GM21447 (cell line): ENCODE data around the gene PIP4K2C.
"Not testable (repeated sequence)": the region's sequence is repeated elsewhere in the genome, so short reads cannot be mapped to it uniquely, and the experiment has no call there.

Source experiments
- ATAC-seq: cut with Tn5 transposase; IDR thresholded peaks from one replicate; pipeline ENCODE4 v1.9.1; 2021; ENCODE audit not compliant: unreplicated experiment

The PIP4K2C gene

GRCh38 chr12:57609101-57609780 lies 18.2 kb downstream of the PIP4K2C start:
- no peak for ATAC-seq

GRCh38 chr12:57609781-57610553 lies 19.0 kb downstream of the PIP4K2C start:
- ATAC-seq: no peak

- no peak for ATAC-seq
Measured at GRCh38 chr12:57610554-57611107, 19.6 kb downstream of the PIP4K2C start.

- ATAC-seq: no peak
Measured at GRCh38 chr12:57611108-57611826, 20.3 kb downstream of the PIP4K2C start, which contains the start of gene ARHGEF25. ARHGEF25 (plus strand) TSS chr12:57611435; CDS start chr12:57611895, 460 bp downstream.

- ATAC-seq: no peak
Measured at GRCh38 chr12:57611827-57612710, 21.1 kb downstream of the PIP4K2C start.

- ATAC-seq: no peak
Measured at GRCh38 chr12:57612711-57613426, 21.9 kb downstream of the PIP4K2C start.

GRCh38 chr12:57613427-57614109 lies 22.6 kb downstream of the PIP4K2C start:
- ATAC-seq: no peak

- ATAC-seq: peak; percentile 62
Measured at GRCh38 chr12:57614178-57614947, 23.4 kb downstream of the PIP4K2C start.

- no peak for ATAC-seq
Measured at GRCh38 chr12:57614948-57615500, 24.0 kb downstream of the PIP4K2C start.

GRCh38 chr12:57615637-57616036 lies 24.6 kb downstream of the PIP4K2C start:
- ATAC-seq: no peak

GRCh38 chr12:57616383-57617101 lies 25.6 kb downstream of the PIP4K2C start:
- ATAC-seq: no peak

GRCh38 chr12:57617942-57618341 lies 26.9 kb downstream of the PIP4K2C start:
- no peak for ATAC-seq

GRCh38 chr12:57618431-57618830 lies 27.4 kb downstream of the PIP4K2C start:
- ATAC-seq: not testable (repeated sequence)

- ATAC-seq: no peak
Measured at GRCh38 chr12:57618966-57619433, 28.0 kb downstream of the PIP4K2C start.

GRCh38 chr12:57619434-57620244 lies 28.6 kb downstream of the PIP4K2C start:
- ATAC-seq: no peak

- no peak for ATAC-seq
Measured at GRCh38 chr12:57620245-57620935, 29.4 kb downstream of the PIP4K2C start.
